ENCODE results near the gene BANP. TPM values are rescaled to one million over a fixed set of nuclear protein-coding genes. Genes with fewer than 3 reads are reported as not detected.

The BANP gene
- total and polyA plus RNA-seq, 2 of the 8 experiments (the other 6 are each of a cell fraction or from before 2014, with no cell fraction given): 25.8 to 39.8 TPM

DNA sequence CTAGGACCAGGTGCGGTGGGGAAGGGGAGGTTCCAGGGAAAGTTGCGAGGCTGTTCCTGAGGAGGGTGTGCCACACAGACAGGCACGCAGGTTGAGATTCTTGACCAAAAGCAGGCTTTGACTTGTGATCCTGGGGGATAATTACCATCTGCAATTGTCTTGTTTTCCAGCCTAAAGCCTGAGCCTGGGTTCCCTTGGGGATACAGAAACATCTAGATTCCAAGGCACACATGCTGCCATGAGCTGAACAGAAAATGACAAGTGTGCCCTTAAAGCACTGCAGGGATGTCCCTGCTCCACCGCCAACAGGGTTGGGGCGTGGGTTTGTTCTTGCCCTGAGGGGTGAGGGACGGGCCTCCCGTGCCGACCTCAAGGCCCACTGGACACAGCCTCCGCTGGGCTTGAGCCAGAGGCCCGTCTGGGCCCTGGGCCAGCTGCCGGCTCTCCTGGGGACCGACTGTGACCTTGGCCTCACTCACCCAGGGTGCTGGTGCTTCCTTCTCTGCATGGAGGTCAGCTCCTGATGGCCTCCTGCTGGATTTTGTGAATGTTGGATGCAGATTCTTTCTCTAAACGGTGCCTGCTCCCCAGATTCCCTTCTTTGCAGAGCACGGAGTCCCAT is 28.9 kb upstream of the BANP start (continued):
- TF ChIP-seq, protein P1, sequence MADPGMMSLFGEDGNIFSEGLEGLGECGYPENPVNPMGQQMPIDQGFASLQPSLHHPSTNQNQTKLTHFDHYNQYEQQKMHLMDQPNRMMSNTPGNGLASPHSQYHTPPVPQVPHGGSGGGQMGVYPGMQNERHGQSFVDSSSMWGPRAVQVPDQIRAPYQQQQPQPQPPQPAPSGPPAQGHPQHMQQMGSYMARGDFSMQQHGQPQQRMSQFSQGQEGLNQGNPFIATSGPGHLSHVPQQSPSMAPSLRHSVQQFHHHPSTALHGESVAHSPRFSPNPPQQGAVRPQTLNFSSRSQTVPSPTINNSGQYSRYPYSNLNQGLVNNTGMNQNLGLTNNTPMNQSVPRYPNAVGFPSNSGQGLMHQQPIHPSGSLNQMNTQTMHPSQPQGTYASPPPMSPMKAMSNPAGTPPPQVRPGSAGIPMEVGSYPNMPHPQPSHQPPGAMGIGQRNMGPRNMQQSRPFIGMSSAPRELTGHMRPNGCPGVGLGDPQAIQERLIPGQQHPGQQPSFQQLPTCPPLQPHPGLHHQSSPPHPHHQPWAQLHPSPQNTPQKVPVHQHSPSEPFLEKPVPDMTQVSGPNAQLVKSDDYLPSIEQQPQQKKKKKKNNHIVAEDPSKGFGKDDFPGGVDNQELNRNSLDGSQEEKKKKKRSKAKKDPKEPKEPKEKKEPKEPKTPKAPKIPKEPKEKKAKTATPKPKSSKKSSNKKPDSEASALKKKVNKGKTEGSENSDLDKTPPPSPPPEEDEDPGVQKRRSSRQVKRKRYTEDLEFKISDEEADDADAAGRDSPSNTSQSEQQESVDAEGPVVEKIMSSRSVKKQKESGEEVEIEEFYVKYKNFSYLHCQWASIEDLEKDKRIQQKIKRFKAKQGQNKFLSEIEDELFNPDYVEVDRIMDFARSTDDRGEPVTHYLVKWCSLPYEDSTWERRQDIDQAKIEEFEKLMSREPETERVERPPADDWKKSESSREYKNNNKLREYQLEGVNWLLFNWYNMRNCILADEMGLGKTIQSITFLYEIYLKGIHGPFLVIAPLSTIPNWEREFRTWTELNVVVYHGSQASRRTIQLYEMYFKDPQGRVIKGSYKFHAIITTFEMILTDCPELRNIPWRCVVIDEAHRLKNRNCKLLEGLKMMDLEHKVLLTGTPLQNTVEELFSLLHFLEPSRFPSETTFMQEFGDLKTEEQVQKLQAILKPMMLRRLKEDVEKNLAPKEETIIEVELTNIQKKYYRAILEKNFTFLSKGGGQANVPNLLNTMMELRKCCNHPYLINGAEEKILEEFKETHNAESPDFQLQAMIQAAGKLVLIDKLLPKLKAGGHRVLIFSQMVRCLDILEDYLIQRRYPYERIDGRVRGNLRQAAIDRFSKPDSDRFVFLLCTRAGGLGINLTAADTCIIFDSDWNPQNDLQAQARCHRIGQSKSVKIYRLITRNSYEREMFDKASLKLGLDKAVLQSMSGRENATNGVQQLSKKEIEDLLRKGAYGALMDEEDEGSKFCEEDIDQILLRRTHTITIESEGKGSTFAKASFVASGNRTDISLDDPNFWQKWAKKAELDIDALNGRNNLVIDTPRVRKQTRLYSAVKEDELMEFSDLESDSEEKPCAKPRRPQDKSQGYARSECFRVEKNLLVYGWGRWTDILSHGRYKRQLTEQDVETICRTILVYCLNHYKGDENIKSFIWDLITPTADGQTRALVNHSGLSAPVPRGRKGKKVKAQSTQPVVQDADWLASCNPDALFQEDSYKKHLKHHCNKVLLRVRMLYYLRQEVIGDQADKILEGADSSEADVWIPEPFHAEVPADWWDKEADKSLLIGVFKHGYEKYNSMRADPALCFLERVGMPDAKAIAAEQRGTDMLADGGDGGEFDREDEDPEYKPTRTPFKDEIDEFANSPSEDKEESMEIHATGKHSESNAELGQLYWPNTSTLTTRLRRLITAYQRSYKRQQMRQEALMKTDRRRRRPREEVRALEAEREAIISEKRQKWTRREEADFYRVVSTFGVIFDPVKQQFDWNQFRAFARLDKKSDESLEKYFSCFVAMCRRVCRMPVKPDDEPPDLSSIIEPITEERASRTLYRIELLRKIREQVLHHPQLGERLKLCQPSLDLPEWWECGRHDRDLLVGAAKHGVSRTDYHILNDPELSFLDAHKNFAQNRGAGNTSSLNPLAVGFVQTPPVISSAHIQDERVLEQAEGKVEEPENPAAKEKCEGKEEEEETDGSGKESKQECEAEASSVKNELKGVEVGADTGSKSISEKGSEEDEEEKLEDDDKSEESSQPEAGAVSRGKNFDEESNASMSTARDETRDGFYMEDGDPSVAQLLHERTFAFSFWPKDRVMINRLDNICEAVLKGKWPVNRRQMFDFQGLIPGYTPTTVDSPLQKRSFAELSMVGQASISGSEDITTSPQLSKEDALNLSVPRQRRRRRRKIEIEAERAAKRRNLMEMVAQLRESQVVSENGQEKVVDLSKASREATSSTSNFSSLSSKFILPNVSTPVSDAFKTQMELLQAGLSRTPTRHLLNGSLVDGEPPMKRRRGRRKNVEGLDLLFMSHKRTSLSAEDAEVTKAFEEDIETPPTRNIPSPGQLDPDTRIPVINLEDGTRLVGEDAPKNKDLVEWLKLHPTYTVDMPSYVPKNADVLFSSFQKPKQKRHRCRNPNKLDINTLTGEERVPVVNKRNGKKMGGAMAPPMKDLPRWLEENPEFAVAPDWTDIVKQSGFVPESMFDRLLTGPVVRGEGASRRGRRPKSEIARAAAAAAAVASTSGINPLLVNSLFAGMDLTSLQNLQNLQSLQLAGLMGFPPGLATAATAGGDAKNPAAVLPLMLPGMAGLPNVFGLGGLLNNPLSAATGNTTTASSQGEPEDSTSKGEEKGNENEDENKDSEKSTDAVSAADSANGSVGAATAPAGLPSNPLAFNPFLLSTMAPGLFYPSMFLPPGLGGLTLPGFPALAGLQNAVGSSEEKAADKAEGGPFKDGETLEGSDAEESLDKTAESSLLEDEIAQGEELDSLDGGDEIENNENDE (IDR thresholded peaks at IDR 0.05; ENCODE audit: insufficient replicate concordance, low read length): no peak
